Measurements from ENCODE around the gene TTYH3. TPM values are rescaled to one million over a fixed set of nuclear protein-coding genes. Genes with fewer than 3 reads are reported as not detected.

TTYH3 gene
- total and polyA plus RNA-seq, 2 of the 8 experiments (the other 6 are each of a cell fraction or from before 2014, with no cell fraction given): 66.2 to 169 TPM

GRCh38 chr7:2582006-2582735, 49.6 kb upstream of the TTYH3 start:
- Histone ChIP-seq H3K9me3 (ENCODE audit: insufficient read depth in 2 of 2, low read depth in 1 of 2, low read length in 1 of 2) (no peaks in the 10 kb centered on the region), H3K4me1 (replicated peaks in 1 of 4; ENCODE audit: control insufficient read depth in 3 of 4, insufficient read depth in 4 of 4, low read length in 3 of 4) (peaks cover 0 to 11% (median 3%) of the 10 kb centered on the region in 4 experiments; a peak in 3 of 7 replicates), H3K79me1 (ENCODE audit: low read depth, low read length) (no peaks in the 10 kb centered on the region), H4K8ac (ENCODE audit: extremely low read depth, insufficient read depth, low read length) (peak overlapping the region; percentile 53; the same call in 1 of the 2 replicates), H3K23ac (ENCODE audit: insufficient read length) (no peak overlapping the region), H3K27ac (ENCODE audit: low read depth, low read length) (no peak overlapping the region), H3K36me3 (ENCODE audit: control insufficient read depth in 2 of 4, insufficient read depth in 4 of 4, low read length in 3 of 4) (no peaks in the 10 kb centered on the region), H3K4me3 (ENCODE audit: extremely low read depth in 1 of 4, insufficient read depth in 2 of 4, low read depth in 3 of 4, low read length in 4 of 4) (no peak overlapping the region), H2BK20ac (ENCODE audit: low read length) (no peak overlapping the region), H3K23me2 (ENCODE audit: low read depth, low read length) (no peaks in the 10 kb centered on the region; the same call in 1 of the 2 replicates), H2BK12ac (ENCODE audit: low read depth, low read length) (no peak overlapping the region), H4K20me1 (replicated peaks in 1 of 2; ENCODE audit: control insufficient read depth in 1 of 2, insufficient read depth in 2 of 2, low read length in 2 of 2) (no peaks in the 10 kb centered on the region), H3K56ac (replicated peaks; ENCODE audit: insufficient read length, low read depth, low read length) (no peak overlapping the region), H3K4ac (replicated peaks; ENCODE audit: insufficient read length, low read depth, low read length) (no peak overlapping the region), H2BK15ac (ENCODE audit: low read length) (no peak overlapping the region), H2BK120ac (replicated peaks; ENCODE audit: low read depth, low read length) (no peak overlapping the region), H3K27me3 (replicated peaks in 1 of 4; ENCODE audit: control insufficient read depth in 3 of 4, extremely low read depth in 1 of 4, insufficient read depth in 3 of 4, low read length in 3 of 4) (no peaks in the 10 kb centered on the region), H2AFZ (ENCODE audit: low read length) (no peak overlapping the region), H4K5ac (ENCODE audit: insufficient read length, low read depth, low read length) (peak overlapping the region; percentile 15), H2AK5ac (ENCODE audit: low read depth, low read length) (no peak overlapping the region), H4K91ac (replicated peaks; ENCODE audit: insufficient read length, low read length) (peak overlapping the region; percentile 32), H3K18ac (ENCODE audit: extremely low read depth, low read length) (no peak overlapping the region), H3K14ac (ENCODE audit: insufficient read length) (no peak overlapping the region), H2BK5ac (ENCODE audit: low read depth, low read length) (no peak overlapping the region), H3K9ac (replicated peaks in 1 of 4; ENCODE audit: extremely low read depth in 1 of 4, low read depth in 3 of 4, low read length in 3 of 4) (no peak overlapping the region), H3K4me2 (ENCODE audit: insufficient read depth in 1 of 2, low read depth in 2 of 2, low read length in 2 of 2) (no peak overlapping the region), H3K79me2 (ENCODE audit: control insufficient read depth in 1 of 2, insufficient read depth in 2 of 2, low read length in 2 of 2) (no peaks in the 10 kb centered on the region)
- DNase-seq (ENCODE audit: low read depth in 1 of 2, low spot score in 2 of 2) (no peak), FAIRE-seq (no peak)
- POLR2A ChIA-PET (ENCODE audit: partially characterized antibody): no interaction called here
- no peak for TF ChIP-seq RFX5 (IDR thresholded peaks at IDR 0.05; ENCODE audit: borderline replicate concordance, low read depth, low read length)
- TF ChIP-seq ATF3 (IDR thresholded peaks at IDR 0.05; ENCODE audit: insufficient read depth, low read depth, low read length): no peak
- no peak for TF ChIP-seq JUN (IDR thresholded peaks at IDR 0.05; ENCODE audit: low read depth, low read length)
- no peak for TF ChIP-seq RAD21 (IDR thresholded peaks at IDR 0.05 in 1 of 2, conservative IDR thresholded peaks at IDR 0.05 in 1 of 2; ENCODE audit: low read depth in 2 of 2, low read length in 2 of 2)
- no peak for TF ChIP-seq MAFK (IDR thresholded peaks at IDR 0.05; ENCODE audit: low read depth, low read length)
- TF ChIP-seq FOSL1 (IDR thresholded peaks at IDR 0.05; ENCODE audit: insufficient read depth, low read depth, low read length): no peak
- TF ChIP-seq ZNF274 (IDR thresholded peaks at IDR 0.05; ENCODE audit: borderline replicate concordance, extremely low read depth, low read length): no peak
- 88% methylated on average over 20 of the region's 24 CpGs; no CpG with 5 or more reads in 1 of the 2 experiments for WGBS, 2 experiments (ENCODE audit: extremely low coverage in 1 of 2, insufficient coverage in 1 of 2, insufficient read length in 1 of 2, insufficient replicate concordance in 2 of 2, low coverage in 1 of 2, low lambda C conversion rate in 2 of 2, missing lambda C conversion rate in 1 of 2)
- CTCF ChIA-PET (ENCODE audit: partially characterized antibody): interaction anchor here (0.6 to 1.4 kb wide), 4 partner anchors 9 to 27 kb away, joined by 3 to 4 read pairs (median 3); no protein-coding TSS in a partner anchor

Data from H1 (cell line).